ENCODE data around the gene CLDN12.

Gene CLDN12

DNA sequence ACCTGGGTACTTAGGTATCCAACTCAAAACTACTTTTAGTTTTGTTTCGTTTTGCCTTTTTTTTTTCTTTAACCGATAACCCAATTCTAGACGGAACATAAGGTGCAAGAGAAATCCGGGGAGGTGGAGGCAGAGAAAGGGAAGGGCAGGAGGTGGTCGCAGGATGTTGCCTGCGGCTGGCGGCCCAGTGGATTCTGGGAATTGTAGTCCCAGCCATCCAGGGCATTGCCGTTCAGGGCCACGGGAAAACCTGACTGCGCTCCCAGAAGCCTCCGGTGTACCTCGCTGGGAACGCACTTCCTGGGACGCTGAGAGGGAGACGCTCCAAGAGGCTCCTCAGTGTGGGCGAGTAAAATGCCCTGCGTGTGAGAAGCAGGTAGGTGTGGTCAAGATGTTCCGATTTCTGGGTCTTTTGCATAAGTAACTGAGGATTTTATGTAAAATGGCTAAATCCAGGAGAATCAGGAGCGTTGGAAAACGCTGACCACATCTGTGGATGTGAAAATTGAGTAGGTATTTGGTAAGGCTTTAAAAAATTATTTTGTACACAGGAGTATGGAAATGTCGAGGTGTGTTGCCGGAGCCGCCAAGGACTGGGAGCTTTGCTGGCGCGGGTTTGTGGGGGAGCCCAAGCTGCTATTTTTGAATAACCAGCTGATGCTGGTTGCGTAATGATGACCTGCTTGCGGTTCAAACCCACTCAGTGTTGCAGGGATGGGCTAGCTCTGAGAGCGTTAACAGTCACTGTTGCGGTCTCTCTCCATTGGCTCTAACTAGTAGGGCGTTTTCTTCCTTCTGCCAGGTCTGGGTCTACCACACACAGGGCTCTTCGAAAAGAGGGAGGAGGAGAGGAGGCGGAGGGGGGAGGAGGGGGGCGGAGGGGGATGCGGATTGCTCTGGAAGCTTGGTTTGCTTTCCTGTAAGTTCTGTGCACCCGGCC is at the start of gene CLDN12:
CLDN12 (plus strand) TSS at position 288 of the 940 bp plus-strand sequence. CDS start 9,216 bp downstream, outside the sequence.
- peak; percentile 97 for DNase-seq

DNA sequence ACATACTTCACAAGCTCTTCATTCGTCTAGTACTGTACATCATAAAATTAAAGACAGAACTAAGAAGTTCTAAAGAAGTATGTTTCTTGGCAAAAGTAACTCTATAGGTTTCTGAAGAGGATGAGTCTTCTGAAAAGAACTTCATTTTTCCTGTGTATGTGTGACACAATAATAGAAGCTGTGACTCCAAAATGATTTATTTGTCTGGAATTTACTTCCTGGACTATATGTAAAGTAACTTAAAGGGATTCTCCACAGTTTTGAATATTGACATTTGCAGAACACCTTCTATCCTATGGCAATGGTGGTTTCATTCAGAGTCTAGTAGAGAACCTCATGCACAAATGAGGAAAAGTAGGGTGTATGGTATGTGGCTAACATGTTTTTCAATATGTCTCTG is 19.8 kb upstream of the CLDN12 start:
- DNase-seq, result peak; percentile 56

DNA sequence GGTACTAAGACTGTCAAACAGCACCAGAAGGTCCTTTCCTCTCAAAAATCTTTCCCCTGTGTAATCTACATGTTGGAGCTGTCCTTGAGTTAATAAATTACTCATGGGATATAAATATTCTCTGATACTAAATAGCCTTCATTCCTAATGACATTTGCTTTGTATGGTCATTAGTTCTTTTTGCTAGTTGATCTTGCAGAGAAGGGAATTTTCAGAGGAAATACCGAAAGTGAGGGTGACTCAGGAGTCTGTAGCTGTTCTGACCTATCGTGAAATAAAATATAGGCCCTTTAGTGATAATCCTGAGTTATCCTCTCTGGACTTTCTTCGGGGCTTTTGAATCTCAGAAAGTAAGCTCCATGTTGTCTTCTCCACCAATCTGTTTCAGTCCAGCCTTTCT is 19.4 kb upstream of the CLDN12 start:
- peak; percentile 21 for DNase-seq

DNA sequence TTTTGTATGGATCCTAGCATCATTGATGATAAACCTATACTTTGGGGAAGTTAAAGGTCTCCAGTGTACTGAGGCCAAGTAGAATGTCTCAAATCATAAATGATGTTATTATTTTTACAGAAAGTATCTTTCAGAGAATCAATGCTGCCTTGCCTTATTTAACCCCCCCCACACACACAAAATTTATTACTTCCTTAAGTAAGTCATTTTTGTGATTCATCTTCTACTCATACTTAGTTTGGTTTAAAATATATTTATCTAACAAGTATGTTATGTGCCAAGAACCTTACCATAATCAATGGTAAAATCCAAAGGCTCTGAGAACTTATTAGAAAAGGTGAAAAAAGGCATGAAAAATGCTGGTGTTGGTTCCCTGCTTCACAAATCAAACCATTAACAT is 18.8 kb upstream of the CLDN12 start:
- DNase-seq, result no peak

DNA sequence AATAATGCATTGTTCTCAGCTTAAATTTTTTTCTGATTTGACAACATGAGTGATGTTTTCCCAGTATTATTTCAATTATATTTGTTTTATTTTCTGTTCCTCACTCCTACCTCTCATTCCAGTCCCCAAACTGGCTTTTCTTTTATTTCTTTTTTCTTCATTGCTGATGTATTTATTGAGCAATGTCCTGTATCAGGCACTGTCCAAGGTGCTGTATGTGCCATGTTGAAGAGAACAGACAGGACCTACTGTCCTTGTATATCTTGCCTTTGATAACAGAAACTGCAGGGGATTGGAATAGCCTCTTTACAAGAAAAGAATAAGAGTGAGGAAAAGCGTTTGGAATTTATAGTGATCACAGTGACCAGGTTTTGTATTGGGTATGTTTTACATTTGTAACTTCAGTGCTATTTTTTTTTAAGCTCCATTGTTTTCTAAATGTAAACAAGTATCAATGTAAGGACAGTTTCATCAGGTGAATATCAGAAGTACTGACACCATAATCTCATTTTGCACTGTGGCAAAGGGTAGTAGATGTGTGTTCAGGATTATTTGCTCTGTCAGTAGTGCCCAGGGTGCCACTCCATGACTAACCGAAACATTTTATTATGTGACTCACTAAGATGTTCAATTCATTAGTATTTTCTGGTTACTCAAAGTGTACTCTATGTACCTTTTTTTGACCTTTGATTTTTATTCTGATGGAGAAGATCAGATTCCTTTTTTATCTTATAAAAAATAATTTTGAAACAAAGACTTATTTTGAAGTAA is 15.6 kb upstream of the CLDN12 start:
- DNase-seq, result no peak

DNA sequence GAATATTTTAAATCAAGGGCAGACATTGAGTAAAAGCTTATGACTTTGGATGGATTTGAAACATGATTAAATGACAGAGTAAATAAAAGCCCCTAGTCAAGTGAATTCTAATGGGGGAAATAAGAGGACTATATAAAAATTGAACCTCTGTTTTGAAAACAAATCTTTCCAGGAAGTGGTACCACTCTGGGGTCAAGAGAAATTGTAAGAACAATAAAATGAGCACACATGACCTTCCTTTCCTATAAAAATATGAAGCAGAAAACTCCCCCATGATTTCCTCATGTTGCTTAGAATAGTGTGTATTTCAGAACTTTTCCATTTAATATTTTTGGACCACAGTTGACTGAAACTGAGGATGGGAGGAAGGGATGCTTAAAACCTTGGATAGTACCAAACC is 12.3 kb upstream of the CLDN12 start:
- no peak for DNase-seq

DNA sequence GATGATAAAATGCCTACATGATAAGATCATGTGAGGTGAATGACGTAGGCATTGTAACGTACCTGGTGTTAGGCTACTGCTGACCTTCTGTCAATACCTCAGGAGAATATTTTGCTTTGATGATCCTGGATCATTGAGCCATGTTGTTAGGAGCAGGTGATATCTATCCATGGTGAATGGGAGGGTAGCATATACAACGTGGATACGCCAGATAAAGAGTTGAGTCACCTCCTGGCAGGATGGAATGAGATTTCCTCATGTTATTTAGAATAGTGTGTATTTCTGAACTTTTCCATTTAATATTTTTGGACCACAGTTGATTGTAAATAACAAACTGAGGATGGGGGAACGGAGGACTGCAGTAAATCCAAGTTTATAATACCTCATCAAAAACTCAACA is 11.8 kb upstream of the CLDN12 start:
- DNase-seq, result peak; percentile 35

DNA sequence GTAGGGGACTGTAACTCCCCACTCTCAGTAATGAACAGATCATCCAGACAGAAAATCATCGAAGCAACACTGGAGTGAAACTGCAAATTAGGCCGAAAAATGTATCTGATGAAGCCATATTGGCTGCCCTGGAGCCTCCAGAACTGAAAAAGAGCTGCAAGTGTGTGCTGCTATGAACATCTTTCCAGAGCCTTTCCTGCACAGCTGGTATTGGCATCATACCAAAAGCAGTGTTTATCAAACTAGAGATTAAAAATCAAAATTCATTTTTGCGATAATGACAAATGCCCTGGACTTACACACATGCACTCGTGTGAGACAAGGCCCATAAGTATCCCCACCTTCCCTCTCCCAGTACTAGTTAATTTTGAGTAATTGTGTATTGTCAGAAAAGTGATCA is 6.8 kb upstream of the CLDN12 start:
- no peak for DNase-seq

DNA sequence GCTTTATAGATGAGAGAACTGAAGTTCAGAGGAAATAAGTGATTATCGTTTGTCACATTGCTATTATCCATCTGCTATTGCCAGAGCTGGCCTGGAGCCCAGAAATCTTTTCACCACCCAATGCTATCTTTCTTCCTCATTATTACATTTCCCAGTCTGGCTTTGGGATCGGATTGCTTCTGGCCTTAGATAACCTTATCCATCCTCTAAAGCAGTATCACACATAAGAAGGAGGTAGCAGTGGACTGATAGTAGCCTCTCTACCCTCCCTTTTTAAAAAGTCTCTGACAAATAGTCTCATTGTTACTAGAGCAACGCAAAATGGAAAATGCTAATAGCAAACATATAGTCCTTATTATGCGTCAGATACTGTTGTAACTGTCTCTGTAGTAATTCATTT is 1.3 kb upstream of the CLDN12 start:
- no peak for DNase-seq

DNA sequence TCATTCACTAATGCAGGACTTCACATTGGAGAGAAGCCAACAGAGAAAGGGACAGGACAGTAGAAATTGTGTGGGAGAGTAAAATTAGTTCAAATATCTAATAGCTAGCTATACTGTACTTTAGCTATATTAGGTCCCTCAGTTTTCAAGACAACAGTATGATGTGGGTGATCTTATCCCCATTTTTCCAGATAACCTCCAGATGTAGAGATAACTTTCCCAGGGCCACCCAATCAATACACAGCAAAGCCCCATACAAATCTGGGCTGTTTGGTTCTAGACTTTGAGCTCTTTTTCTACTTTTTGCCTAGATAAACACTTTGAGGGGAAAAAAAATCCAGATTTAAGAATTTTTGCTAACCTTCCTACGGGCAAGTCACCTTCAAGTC is 482 bp upstream of the CLDN12 start:
- no peak for DNase-seq

DNA sequence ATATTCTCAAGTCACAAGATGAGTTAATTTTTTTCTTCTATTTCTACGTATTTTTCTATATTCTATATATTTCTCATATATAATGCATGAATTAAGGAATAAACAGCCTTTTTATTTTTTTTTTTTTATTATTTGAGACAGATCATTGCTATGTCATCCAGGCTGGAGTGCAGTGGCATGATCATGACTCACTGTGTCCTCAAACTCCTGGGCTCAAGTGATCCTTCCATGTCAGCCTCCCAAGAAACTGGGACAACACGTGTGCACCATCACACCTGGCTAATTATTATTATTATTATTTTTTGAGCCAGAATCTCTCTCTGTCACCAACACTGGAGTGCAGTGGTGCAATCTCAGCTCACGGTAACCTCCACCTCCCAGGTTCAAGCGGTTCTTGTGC is 1.5 kb downstream of the CLDN12 start:
- no peak for DNase-seq

DNA sequence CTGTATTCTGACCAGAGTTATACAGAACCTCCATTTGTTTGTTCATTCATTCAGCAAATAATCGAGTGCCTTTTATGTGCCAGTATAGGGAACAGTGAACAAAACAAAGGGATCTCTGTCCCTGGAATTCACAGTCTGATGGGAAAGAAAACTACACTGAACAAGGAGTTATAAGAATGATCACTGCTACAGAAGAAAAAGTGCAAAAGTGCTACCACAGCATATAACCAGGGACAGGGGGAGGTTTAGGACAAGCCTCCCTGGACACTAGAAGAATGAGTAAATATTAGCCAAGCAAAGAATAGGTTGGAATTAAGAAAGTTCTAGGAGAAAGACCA is 4.2 kb downstream of the CLDN12 start:
- no peak for DNase-seq

DNA sequence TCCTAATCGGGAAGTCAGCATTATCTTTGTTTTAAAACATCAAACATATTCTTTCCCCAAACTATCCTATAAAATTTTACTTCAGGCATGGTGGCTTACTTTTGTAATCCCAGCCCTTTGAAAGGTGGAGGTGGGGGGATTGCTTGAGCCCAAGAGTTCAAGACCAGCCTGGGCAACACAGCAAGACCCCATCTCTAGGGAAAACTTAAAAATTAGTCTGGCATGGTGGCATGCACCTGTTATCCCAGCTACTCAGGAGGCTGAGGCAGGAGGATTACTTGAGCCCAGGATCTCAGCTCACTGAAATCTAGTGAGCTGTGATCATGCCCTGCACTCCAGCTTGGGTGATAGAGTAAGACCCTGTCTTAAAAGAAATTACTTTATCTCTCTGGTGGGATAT is 4.9 kb downstream of the CLDN12 start:
- DNase-seq, result no peak

DNA sequence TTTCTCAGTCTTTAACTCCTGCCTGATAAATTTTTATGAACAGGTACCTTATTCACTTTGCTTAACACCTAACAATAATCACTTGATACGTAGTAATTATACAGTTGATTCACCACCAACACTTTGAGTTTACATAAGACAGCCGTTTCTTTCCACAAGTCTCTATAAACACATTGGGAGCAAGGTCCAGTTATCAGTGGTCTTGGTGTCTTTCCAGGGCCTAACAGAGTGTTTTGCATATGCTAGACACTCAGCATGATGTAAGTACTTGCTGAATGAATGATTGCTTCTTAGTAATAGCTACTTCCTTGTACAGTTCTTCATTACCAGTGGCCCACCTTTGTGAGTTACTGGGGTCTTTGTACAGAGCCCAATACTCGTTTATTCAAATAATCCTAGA is 6.4 kb downstream of the CLDN12 start:
- no peak for DNase-seq

DNA sequence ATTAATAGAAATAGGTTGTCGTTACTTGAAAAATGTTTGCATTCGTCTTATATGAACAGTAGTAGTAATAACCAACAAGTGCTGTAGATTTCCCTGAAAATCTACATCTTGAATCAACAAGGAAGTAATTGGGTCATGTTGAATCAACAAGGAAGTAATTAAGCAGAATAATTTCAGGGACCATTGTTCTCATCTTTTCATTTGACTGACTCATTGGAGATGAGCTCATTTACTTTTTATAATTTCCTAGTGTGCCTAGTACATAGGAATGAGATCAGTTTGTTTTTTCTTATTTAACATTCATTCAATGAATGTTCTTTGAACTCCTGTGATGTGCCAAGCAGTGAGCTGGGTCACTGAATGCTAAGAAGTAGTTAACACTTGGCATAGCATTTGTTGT is 8.2 kb downstream of the CLDN12 start:
- DNase-seq, result no peak

DNA sequence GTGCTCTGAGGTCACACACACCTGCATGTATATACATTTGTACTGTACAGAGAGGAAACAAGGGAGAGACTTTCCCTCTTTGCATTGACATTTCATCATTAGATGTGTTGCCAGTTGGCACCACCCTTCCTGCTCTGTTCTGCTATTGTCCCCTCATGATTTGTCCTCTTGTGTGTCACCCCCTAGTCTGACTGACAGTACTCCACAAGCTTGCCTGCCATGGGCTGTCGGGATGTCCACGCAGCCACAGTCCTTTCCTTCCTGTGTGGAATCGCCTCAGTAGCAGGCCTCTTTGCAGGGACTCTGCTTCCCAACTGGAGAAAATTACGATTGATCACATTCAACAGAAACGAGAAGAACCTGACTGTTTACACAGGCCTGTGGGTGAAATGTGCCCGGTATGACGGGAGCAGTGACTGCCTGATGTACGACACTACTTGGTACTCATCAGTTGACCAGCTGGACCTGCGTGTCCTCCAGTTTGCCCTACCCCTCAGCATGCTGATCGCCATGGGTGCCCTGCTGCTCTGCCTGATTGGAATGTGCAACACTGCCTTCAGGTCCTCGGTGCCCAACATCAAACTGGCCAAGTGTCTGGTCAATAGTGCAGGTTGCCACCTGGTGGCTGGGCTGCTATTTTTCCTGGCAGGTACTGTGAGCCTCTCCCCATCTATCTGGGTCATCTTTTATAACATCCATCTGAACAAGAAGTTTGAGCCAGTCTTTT is 9.4 kb downstream of the CLDN12 start:
- no peak for DNase-seq

DNA sequence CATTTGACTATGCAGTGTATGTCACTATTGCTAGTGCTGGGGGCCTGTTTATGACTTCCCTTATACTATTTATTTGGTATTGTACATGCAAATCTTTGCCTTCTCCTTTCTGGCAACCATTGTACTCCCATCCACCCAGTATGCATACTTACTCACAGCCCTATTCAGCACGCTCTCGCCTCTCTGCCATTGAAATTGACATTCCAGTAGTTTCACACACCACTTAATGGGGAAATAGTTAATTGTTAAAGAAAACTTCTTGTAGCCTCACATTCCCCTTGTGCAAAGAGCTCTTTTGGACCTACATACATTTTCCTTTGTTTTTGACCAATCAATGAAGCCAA is 9.9 kb downstream of the CLDN12 start:
- DNase-seq, result no peak

DNA sequence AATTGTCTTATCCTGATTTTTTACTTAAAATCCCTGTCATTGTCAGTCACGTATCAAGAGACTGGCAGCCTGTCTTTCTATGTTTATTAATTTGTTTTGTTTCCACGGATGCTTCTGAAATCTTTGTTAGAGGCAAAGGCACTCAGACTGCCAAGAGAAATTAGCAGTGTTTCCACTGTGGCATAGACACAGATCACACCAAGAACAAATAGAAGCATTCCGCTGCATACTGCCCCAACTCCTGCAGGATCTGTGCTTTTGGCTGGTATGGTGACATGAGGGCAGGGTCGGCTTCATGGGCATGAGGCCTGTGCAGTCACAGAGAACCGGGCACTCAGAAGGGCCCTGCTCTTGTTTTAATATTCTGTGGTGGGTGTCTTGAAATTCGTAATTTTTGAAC is 18.4 kb downstream of the CLDN12 start:
- no peak for DNase-seq

DNA sequence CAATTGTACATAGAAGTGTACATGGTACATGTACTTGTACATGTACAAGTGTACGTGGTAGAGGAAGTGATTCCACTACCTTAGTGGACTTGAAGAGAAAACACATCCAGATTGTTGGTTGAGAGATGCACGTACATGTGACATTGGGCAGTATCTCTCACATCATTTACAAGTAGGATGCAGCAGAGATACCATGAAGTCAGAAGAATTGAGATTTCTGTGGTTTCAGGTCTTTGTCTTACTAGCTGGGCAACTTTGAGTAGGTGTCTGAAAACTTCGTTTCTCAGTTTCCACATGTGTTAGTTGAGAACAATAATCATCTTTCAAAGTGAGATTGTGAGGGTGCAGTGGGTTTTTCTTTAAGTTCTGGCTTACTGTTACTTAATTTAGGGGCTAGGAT is 21.5 kb downstream of the CLDN12 start:
- DNase-seq, result no peak

DNA sequence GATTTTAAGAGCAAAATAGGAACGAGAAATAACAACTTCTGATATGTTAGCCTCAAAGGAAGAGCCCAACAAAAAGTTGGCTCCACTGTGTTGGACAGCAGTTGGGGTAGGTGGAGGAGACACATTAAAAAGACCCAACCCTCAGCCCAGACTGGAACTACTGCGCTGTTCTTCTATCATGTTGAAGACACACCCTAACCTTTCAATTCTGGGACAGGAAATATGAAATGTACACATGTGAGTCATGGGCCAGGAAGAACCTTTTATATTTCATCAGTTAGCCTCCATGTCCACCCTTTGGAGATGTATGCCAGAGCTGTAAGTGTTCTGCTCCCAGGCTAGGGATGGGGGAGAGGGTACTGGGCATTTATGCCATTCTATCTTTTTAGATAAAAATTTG is 22.1 kb downstream of the CLDN12 start:
- no peak for DNase-seq

DNA sequence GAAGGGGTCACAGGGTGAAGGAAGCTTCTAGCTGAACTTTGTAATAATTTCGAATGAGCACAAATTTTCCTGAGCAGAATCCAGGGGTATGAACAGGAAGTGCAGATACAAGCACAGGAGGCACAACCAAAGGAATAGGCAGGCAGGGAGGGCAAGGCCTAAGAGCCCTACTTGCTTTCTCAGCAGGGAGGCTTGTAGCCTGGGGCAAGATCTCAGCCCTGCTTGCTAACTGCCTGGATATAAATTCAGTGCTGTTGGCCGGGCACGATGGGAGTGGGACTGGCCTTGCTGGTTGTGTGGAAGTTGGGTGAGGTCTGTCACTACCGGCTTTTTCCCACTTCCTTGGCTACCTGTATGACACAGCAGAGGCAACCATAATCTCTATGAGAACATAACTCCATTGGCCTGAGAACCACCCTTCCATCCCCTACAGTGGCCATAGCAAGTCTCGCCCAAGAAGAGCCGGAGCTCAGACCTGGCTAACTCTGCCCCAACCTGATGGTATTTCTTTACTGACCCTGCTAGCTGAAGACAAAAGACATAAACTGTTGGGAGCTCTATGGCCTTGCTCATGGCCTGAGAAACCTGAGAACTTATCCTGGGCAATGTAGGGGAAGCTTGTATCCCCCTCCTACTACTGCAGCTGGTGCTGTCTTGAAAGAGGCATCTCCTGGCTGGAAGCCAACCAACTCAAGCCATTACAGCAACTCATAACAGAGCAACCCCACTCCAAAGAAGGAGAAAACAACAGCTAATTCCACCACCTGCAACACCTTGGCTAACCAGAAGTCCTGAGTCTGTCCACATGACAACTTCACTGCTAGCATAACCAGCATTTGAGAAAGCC is 27.6 kb downstream of the CLDN12 start:
- no peak for DNase-seq

DNA sequence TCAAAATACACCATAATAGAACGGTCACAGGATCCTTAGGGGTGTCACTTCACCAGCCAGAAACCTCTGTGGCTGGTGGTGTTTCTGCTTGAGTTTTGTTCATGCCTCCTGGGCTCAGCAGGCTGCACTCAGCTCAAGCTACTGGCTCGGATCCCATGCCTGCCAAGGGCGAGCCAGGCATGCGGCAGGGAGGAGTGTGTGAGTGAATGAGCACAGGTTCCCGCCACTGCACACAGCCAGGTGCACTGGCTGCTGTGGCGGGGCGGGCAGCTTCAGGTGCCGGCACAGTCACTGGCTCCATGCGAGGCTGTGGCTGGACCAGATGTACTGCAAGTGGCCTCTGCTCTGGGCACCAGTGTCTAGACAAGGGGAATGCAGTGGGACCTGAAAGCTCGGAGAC is 29.5 kb downstream of the CLDN12 start:
- no peak for DNase-seq

DNA sequence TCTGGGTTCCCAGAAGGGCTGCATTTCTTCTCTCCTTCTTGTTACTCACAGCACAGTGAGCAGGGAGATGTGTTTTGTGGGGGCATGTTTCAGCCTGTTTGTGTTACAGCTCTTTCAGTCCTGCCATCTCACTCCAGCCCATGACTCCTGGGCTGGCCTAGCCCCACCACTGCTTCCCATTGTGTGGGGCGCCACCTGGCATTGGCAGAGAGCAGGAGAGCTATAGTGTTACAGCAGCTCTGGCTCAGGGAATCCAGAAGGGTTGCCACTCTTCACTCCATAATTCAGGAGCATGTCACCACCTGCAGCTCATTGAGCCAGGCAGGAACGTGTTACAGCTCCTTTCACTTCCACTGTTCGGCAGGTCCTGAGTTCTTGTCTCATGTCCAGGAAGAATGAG is 30.0 kb downstream of the CLDN12 start:
- no peak for DNase-seq

Measured in NCI-H226 (cell line).